Muscle layer of duodenum (tissue), 2 donors: ENCODE measurements around the gene TBC1D1.

Source experiments
- H3K27ac ChIP-seq: one replicate; pipeline ENCODE4 v1.7.0; 2013; ENCODE audit warnings: mild to moderate bottlenecking, low read length
- H3K27me3 ChIP-seq: one replicate; pipeline ENCODE4 v1.7.0; 2013; ENCODE audit warnings: low read depth, mild to moderate bottlenecking, control low read depth, low read length
- H3K36me3 ChIP-seq, 2 donors: one replicate each; pipeline ENCODE4 v1.7.0; 2013; ENCODE audit warnings: low read length in 2 of 2, control low read depth in 1 of 2, mild to moderate bottlenecking in 1 of 2; ENCODE audit not compliant: insufficient read depth in 2 of 2, control insufficient read depth in 1 of 2
- H3K4me1 ChIP-seq, 2 donors: one replicate each; pipeline ENCODE4 v1.7.0; 2013; ENCODE audit warnings: low read length in 2 of 2, mild to moderate bottlenecking in 2 of 2, control low read depth in 1 of 2, moderate library complexity in 1 of 2; ENCODE audit not compliant: insufficient read depth in 2 of 2, control insufficient read depth in 1 of 2
- H3K4me3 ChIP-seq, 2 donors: one replicate each; pipeline ENCODE4 v1.7.0; 2013; ENCODE audit warnings: low read length in 2 of 2, low read depth in 1 of 2, mild to moderate bottlenecking in 1 of 2
- H3K9me3 ChIP-seq, 2 donors: one replicate each; pipeline ENCODE4 v1.7.0; 2013; ENCODE audit warnings: low read length in 2 of 2, control low read depth in 1 of 2, mild to moderate bottlenecking in 1 of 2; ENCODE audit not compliant: control insufficient read depth in 1 of 2
- donor health status: healthy.

Gene TBC1D1

DNA sequence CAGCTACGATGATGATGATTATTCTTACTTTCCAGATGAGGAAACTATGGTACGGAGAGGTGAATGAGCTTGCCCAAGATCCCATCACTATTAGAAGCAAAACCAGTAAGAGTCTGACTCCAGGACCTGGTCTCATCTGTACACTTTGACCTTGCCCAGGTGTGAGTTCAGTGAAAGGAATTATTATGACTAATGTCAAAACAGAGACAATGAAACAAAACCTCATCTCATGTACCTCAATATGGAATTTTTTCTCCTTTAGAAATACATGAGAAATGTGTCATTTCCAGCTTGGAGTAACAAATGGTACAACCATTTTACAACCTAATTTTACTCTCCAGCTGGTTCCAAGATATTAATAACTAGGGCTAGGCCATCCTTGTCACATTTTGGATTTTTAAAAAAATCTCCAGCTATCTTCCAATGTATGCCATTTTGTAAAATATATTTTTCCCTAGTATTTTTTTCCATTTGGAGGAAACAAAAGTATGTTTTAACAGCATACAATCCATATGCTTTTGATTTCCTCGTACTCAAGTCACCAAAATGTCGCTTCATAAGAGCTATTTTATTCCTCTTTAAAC is 283.1 kb downstream of the TBC1D1 start:
- no peaks in the 10 kb centered on the region for H3K36me3 ChIP-seq
- no peak overlapping the region for H3K4me3 ChIP-seq
- H3K4me1 ChIP-seq, result peaks cover 0 to 4% of the 10 kb centered on the region in 2 donors
- no peaks in the 10 kb centered on the region for H3K9me3 ChIP-seq
- peak overlapping the region; percentile 62 for H3K27ac ChIP-seq
- H3K27me3 ChIP-seq, result no peaks in the 10 kb centered on the region

DNA sequence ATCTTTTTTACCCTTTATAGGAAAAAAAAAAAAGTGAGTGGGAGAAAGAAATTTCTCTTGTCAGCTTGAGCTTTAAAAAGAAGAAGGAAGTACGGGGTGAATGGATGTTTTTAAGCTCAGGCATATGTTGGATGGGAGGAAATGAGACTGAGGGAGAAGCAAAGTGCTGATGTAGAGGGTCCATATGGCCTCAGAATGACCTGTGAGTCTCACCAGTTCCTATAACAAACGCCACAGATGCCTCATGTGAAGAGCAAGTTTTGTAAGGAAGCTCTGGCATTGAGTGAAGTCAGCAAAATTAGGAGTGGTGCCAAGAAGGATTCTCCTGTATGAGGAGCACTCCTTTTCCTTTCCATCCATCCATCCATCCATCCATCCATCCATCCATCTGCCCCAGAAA is 283.9 kb downstream of the TBC1D1 start:
- Histone ChIP-seq H3K36me3 (no peaks in the 10 kb centered on the region), H3K27ac (peak overlapping the region; percentile 62), H3K9me3 (no peaks in the 10 kb centered on the region), H3K27me3 (no peaks in the 10 kb centered on the region), H3K4me1 (peaks cover 3 to 5% of the 10 kb centered on the region in 2 donors), H3K4me3 (no peak overlapping the region)

DNA sequence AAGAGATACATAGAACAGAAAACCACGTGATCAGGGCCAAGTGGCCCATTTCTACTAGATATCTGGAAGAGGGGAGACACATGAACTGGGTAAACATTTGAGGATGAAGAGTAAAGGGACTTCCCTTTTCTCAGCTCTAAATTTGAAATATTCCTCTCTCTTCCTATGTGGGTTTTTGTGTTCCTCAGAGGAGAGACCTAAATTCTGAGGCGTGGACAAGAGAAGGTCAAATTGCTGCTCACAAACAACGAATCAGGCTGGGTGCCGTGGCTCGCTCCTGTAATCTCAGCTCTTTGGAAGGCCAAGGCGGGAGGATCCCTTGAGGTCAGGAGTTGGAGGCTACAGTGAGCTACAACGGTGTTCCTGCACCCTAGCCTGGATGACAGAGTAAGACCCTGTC is 285.3 kb downstream of the TBC1D1 start:
- Histone ChIP-seq H3K27ac (no peak overlapping the region), H3K36me3 (no peaks in the 10 kb centered on the region), H3K27me3 (no peaks in the 10 kb centered on the region), H3K4me1 (peaks cover 10 to 12% of the 10 kb centered on the region in 2 donors), H3K4me3 (no peak overlapping the region), H3K9me3 (no peaks in the 10 kb centered on the region)

DNA sequence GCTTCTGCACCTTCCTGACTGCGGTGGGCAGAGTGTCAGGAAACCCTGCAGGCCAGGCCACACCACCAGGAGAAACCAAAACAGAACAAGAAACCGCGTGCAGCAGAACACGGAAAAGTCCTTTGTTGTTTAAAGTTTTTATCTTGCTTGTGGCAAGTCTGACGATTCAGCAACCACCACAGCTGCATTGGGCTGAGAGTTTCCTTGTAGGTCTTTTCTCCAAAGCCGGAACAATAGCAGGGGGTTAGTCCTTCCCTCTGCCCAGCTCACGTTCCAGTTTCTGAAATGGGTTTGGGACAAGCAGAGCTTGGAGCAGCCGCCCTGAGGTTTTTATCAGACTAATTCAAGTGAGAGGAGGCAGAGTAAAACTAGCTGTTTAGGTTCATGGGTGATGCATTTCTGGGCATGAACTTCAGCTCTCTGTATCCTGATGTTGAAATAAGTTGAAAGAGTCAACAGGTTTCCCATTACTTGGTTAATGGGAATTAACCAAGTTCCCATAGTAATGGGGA is 286.2 kb downstream of the TBC1D1 start:
- no peaks in the 10 kb centered on the region for H3K36me3 ChIP-seq
- no peak overlapping the region for H3K4me3 ChIP-seq
- peak overlapping the region; percentile 82 for H3K27ac ChIP-seq
- no peaks in the 10 kb centered on the region for H3K27me3 ChIP-seq
- H3K4me1 ChIP-seq, result peaks cover 10 to 15% of the 10 kb centered on the region in 2 donors
- H3K9me3 ChIP-seq, result no peaks in the 10 kb centered on the region

DNA sequence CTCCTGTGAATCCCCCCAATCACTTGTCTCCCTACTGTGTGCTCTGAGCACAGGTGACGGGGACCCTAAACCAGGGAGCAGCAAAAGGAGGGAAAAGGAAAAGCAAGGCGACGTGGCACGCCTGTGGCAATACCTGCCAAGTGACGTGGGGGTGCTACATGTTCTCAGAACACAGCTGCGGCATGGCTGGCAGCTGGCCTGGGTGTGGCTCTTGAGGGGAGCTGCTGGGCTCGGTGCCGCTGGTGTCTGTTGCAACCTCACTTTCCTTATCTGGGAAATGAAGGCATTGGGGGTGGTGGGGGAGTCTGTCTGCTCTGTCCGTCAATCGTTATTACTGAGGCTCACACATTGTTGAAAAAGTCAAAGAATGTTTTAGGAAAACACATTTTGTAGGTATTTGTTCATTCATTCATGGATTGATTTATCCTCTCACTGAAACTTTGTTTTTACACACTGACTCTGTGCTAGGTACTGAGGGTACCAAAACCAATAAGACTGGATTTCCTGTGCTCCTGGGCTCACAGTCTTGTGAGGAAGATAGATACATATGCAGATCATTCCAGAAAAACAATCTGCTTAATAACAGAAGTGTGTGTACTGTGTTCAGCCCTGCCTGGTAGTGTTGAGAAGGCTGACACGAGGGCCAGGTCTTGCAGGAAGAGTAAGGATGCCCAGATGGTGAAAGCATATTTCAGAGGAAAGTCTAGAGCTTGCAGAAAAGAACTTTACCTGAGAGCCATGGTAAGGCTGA is 286.9 kb downstream of the TBC1D1 start:
- H3K27ac ChIP-seq, result peak overlapping the region; percentile 82
- no peak overlapping the region for H3K4me3 ChIP-seq
- peaks cover 10 to 15% of the 10 kb centered on the region in 2 donors for H3K4me1 ChIP-seq
- H3K9me3 ChIP-seq, result no peaks in the 10 kb centered on the region
- H3K27me3 ChIP-seq, result no peaks in the 10 kb centered on the region
- no peaks in the 10 kb centered on the region for H3K36me3 ChIP-seq

DNA sequence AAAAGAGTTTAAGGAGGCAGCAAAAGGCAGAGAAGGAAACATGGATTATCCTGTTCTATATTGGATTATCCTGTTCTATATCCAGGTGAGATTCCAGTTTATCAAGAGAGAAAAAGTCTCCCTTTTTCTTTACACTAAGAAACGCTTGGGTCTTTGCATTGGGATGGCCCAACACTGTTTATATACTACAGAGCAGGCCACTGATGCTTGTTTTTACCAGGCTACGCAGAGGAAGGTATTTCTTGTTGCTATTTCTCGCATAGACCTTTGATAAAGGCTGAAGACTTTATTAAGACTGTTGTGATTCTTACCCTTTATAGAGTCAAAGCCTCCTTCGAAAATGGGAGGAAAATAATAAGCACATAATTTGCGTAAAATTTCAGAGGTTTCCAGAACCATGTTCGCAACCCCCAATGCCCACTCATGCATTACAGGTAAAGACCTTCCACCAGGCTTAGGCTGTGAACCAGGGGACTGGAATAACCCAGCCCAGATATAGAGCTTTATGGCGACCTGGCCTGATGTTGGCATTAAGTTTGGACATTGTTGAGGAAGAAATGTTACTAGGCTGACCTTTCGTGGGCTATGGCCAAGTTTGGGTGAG is 287.6 kb downstream of the TBC1D1 start:
- H3K9me3 ChIP-seq, result no peaks in the 10 kb centered on the region
- H3K4me3 ChIP-seq, result no peak overlapping the region
- H3K27me3 ChIP-seq, result no peaks in the 10 kb centered on the region
- peak overlapping the region; percentile 82 for H3K27ac ChIP-seq
- H3K36me3 ChIP-seq, result no peaks in the 10 kb centered on the region
- H3K4me1 ChIP-seq, result peaks cover 10 to 15% of the 10 kb centered on the region in 2 donors

DNA sequence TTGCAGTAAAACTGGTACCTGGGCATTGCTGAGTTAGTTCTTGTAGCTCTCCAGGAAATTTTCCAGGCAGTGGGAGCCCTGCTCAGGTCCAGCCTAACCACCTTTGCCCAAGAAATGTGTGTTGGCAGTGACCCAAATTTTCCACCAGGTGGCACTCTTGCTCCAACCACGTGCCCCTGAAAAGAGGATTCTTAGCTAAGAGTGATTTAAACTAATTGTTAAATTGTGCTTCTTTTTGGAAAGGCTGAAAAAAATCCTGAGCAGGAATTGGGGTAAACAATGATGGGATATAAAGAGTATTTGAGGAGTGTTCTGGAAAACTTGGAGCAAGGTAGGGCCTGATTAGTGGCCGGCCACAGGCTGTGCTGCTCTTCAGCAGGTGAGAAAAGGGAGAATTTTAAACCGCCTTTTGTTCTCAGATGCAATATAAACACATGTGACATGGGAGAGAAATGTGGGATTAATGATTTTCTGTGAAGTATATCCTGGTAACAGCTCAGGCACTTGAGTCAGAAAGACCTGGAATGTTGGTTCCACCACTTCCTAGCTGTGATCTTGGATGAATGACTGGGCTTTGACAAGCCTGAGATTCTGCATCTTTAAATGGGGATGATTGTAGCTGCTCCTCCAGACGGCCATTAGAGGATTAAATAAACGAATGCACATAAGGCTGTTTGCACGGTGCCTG is 288.9 kb downstream of the TBC1D1 start:
- Histone ChIP-seq H3K27me3 (no peaks in the 10 kb centered on the region), H3K9me3 (no peaks in the 10 kb centered on the region), H3K36me3 (no peaks in the 10 kb centered on the region), H3K27ac (peak overlapping the region; percentile 14), H3K4me1 (peaks cover 10 to 17% of the 10 kb centered on the region in 2 donors), H3K4me3 (no peak overlapping the region)

DNA sequence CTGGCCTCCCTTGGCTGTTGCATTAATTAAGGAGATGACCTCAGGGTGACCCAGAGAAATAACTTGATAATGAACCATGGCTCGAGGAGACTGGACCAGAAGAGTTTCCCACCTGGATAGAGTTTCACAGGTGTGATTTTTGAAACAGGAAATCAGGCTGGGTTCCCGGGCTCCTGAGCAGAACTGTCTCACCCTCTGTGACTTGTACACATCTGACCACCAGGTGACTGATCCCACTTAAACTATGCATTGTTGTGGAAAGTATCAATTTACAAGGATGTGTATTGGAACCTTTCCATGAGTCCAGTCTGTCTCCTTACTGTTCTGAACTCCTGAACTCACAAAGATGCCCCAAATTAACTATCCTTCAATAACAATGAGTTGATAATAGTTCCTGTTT is 289.6 kb downstream of the TBC1D1 start:
- H3K4me1 ChIP-seq, result peaks cover 10 to 17% of the 10 kb centered on the region in 2 donors
- H3K27ac ChIP-seq, result peak overlapping the region; percentile 14
- no peak overlapping the region for H3K4me3 ChIP-seq
- H3K27me3 ChIP-seq, result no peaks in the 10 kb centered on the region
- no peaks in the 10 kb centered on the region for H3K36me3 ChIP-seq
- H3K9me3 ChIP-seq, result no peaks in the 10 kb centered on the region

DNA sequence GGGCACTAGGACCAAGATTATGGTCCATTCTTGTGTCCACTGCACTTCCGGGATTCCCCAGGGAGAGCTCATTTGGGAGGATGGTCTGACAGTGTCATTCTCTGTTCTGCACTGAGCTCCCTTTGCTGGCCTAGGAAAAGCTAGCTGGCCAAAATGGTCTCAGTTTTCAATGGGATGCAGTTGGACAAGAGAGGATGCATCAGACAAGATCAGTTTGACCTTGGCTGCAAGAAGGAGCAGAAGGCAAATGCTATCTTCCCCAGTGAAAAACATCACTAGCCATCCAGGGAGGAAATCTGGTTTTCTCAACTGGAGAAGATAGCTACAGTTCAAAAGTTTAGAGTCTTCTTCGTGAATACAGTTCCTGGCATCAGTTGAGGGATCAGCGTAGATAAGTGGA is 290.4 kb downstream of the TBC1D1 start:
- Histone ChIP-seq H3K9me3 (no peaks in the 10 kb centered on the region), H3K4me1 (peaks cover 10 to 17% of the 10 kb centered on the region in 2 donors)

DNA sequence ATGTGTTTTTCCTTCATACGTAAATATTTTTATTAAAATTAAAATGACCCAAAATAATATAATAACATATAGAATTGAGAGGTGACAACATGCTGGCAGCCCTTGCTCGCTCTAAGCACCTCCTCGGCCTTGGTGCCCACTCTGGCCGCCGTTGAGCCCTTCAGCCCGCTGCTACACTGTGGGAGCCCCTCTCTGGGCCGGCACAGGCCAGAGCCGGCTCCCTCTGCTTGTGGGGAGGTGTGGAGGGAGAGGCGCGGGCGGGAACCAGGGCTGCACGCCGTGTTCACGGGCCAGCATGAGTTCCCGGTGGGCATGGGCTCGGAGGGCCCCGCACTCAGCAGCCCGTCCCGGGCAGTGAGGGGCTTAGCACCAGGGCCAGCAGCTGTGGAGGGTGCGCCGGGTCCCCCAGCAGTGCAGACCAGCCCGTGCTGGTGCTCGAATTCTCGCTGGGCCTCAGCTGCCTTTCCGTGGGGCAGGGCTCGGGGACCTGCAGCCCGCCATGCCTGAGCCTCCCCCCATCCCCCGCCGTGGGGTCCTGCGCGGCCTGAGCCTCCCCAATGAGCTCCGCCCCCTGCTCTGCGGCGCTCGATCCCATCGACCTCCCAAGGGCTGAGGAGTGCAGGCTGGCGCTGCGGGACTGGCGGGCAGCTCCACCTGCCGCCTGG is 291.6 kb downstream of the TBC1D1 start:
- Histone ChIP-seq H3K27ac (no peak overlapping the region), H3K4me3 (no peak overlapping the region), H3K4me1 (peaks cover 7 to 17% of the 10 kb centered on the region in 2 donors), H3K9me3 (no peaks in the 10 kb centered on the region), H3K36me3 (no peaks in the 10 kb centered on the region), H3K27me3 (no peaks in the 10 kb centered on the region)

More for the DNA sequence above, 290.4 kb downstream of the TBC1D1 start:
- no peaks in the 10 kb centered on the region for H3K36me3 ChIP-seq
- H3K27ac ChIP-seq, result no peak overlapping the region
- H3K4me3 ChIP-seq, result no peak overlapping the region
- no peaks in the 10 kb centered on the region for H3K27me3 ChIP-seq
